ENCODE measurements around the gene KCNK18. TPM values are rescaled to one million over a fixed set of nuclear protein-coding genes. Genes with fewer than 3 reads are reported as not detected.

The KCNK18 gene
- total RNA-seq, 2 donors from 2014 or later = not detected

- 91 to 100% methylated on average over 1 of the region's 1 CpG for whole genome bisulfite sequencing, 2 experiments (ENCODE audit: insufficient coverage in 1 of 2, insufficient read length in 1 of 2)
- no peak overlapping the region for H3K9ac ChIP-seq (ENCODE audit: extremely low read depth, low read length, poor library complexity, severe bottlenecking)
- H3K36me3 ChIP-seq (ENCODE audit: control insufficient read depth, insufficient read depth, low read length) = no peaks in the 10 kb centered on the region
- DNase-seq = no peak
- no peak overlapping the region for H3K4me3 Mint-ChIP-seq
- no peak overlapping the region for H3K27ac Mint-ChIP-seq
- H3K27me3 ChIP-seq (ENCODE audit: control insufficient read depth, insufficient read depth, low read length, poor library complexity, severe bottlenecking) = no peaks in the 10 kb centered on the region
- H3K27ac ChIP-seq (ENCODE audit: low read depth, low read length) = no peak overlapping the region
- H3K9me3 ChIP-seq (ENCODE audit: control insufficient read depth, low read length) = no peaks in the 10 kb centered on the region
- H3K36me3 Mint-ChIP-seq (ENCODE audit: low read depth) = no peaks in the 10 kb centered on the region
- peaks cover under 1% of the 10 kb centered on the region for H3K4me1 ChIP-seq (ENCODE audit: control insufficient read depth, insufficient read depth, low read length)
- peaks cover 2% of the 10 kb centered on the region for H3K27me3 Mint-ChIP-seq (ENCODE audit: insufficient read depth)
- H3K9me3 Mint-ChIP-seq = peaks cover 5% of the 10 kb centered on the region
- H3K4me3 ChIP-seq (ENCODE audit: low read length) = no peak overlapping the region
- H3K4me1 Mint-ChIP-seq = no peaks in the 10 kb centered on the region
- no peak for TF ChIP-seq CTCF (conservative IDR thresholded peaks at IDR 0.05)
These were observed 7.7 kb upstream of the KCNK18 start for GRCh38 chr10:117189557-117189956.

GRCh38 chr10:117198088-117198487, 799 bp downstream of the KCNK18 start:
- H3K4me1 ChIP-seq (ENCODE audit: control insufficient read depth, insufficient read depth, low read length) = peaks cover 5% of the 10 kb centered on the region
- no peak overlapping the region for H3K4me3 ChIP-seq (ENCODE audit: low read length)
- H3K9me3 Mint-ChIP-seq = no peaks in the 10 kb centered on the region
- no peak for TF ChIP-seq CTCF (conservative IDR thresholded peaks at IDR 0.05)
- no peaks in the 10 kb centered on the region for H3K27me3 ChIP-seq (ENCODE audit: control insufficient read depth, insufficient read depth, low read length, poor library complexity, severe bottlenecking)
- no peak overlapping the region for H3K9ac ChIP-seq (ENCODE audit: extremely low read depth, low read length, poor library complexity, severe bottlenecking)
- DNase-seq = peak; percentile 64
- 56 to 60% methylated on average over 1 to 4 of the region's 4 CpGs for WGBS, 2 experiments (ENCODE audit: insufficient coverage in 1 of 2, insufficient read length in 1 of 2)
- no peaks in the 10 kb centered on the region for H3K36me3 ChIP-seq (ENCODE audit: control insufficient read depth, insufficient read depth, low read length)
- peaks cover 10% of the 10 kb centered on the region for H3K4me1 Mint-ChIP-seq
- peaks cover 3% of the 10 kb centered on the region for H3K27me3 Mint-ChIP-seq (ENCODE audit: insufficient read depth)
- H3K27ac Mint-ChIP-seq = no peak overlapping the region
- H3K36me3 Mint-ChIP-seq (ENCODE audit: low read depth) = no peaks in the 10 kb centered on the region
- H3K9me3 ChIP-seq (ENCODE audit: control insufficient read depth, low read length) = no peaks in the 10 kb centered on the region
- H3K27ac ChIP-seq (ENCODE audit: low read depth, low read length) = no peak overlapping the region
- no peak overlapping the region for H3K4me3 Mint-ChIP-seq

GRCh38 chr10:117201826-117202225, 4.5 kb downstream of the KCNK18 start:
- Histone ChIP-seq H3K4me1 (ENCODE audit: control insufficient read depth, insufficient read depth, low read length) (peaks cover 5% of the 10 kb centered on the region), H3K27me3 (ENCODE audit: control insufficient read depth, insufficient read depth, low read length, poor library complexity, severe bottlenecking) (no peaks in the 10 kb centered on the region), H3K36me3 (ENCODE audit: control insufficient read depth, insufficient read depth, low read length) (no peaks in the 10 kb centered on the region), H3K4me3 (ENCODE audit: low read length) (no peak overlapping the region), H3K9me3 (ENCODE audit: control insufficient read depth, low read length) (no peaks in the 10 kb centered on the region), H3K27ac (ENCODE audit: low read depth, low read length) (no peak overlapping the region), H3K9ac (ENCODE audit: extremely low read depth, low read length, poor library complexity, severe bottlenecking) (no peak overlapping the region)
- TF ChIP-seq CTCF (conservative IDR thresholded peaks at IDR 0.05) = no peak
- no peaks in the 10 kb centered on the region for H3K9me3 Mint-ChIP-seq
- no peak overlapping the region for H3K27ac Mint-ChIP-seq
- DNase-seq = no peak
- H3K4me3 Mint-ChIP-seq = no peak overlapping the region
- H3K4me1 Mint-ChIP-seq = peaks cover 10% of the 10 kb centered on the region
- H3K36me3 Mint-ChIP-seq (ENCODE audit: low read depth) = no peaks in the 10 kb centered on the region
- WGBS, 2 experiments (ENCODE audit: insufficient coverage in 1 of 2, insufficient read length in 1 of 2) = 65 to 67% methylated on average over 3 to 4 of the region's 4 CpGs
- H3K27me3 Mint-ChIP-seq (ENCODE audit: insufficient read depth) = peaks cover 1% of the 10 kb centered on the region
